Measurements from ENCODE around the gene WDR26.

DNA sequence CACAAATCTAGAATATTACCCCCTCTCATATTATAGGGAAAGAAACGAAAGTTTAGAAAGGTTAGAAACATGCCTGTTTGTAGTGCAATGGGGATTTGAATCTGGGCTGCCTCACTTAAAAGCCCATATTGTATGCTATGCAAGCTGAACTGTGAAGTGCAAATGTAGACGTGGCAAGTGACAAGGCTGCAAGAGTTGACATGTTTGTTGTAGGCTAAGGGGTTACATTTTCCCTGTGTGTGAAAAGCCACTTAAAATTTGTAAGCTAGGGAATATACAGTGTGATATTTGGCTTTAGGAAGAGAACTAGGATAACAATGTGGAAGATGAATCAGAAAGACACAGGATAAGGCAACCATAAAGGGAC, 29.0 kb downstream of the WDR26 start:
- TF ChIP-seq, protein P1, sequence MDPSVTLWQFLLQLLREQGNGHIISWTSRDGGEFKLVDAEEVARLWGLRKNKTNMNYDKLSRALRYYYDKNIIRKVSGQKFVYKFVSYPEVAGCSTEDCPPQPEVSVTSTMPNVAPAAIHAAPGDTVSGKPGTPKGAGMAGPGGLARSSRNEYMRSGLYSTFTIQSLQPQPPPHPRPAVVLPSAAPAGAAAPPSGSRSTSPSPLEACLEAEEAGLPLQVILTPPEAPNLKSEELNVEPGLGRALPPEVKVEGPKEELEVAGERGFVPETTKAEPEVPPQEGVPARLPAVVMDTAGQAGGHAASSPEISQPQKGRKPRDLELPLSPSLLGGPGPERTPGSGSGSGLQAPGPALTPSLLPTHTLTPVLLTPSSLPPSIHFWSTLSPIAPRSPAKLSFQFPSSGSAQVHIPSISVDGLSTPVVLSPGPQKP (IDR thresholded peaks at IDR 0.05; ENCODE audit: borderline replicate concordance, low read depth, low read length), result no peak
- TF ChIP-seq SMC3 (IDR thresholded peaks at IDR 0.05; ENCODE audit: low read depth, low read length) (no peak), POLR2A (IDR thresholded peaks at IDR 0.05; ENCODE audit: low read depth, low read length) (no peak), NFE2L2 (IDR thresholded peaks at IDR 0.05; ENCODE audit: low read depth, low read length) (no peak), RAD21 (IDR thresholded peaks at IDR 0.05; ENCODE audit: low read length) (no peak), CEBPB (IDR thresholded peaks at IDR 0.05; ENCODE audit: low read depth, low read length) (no peak)
- TF ChIP-seq, protein P2, sequence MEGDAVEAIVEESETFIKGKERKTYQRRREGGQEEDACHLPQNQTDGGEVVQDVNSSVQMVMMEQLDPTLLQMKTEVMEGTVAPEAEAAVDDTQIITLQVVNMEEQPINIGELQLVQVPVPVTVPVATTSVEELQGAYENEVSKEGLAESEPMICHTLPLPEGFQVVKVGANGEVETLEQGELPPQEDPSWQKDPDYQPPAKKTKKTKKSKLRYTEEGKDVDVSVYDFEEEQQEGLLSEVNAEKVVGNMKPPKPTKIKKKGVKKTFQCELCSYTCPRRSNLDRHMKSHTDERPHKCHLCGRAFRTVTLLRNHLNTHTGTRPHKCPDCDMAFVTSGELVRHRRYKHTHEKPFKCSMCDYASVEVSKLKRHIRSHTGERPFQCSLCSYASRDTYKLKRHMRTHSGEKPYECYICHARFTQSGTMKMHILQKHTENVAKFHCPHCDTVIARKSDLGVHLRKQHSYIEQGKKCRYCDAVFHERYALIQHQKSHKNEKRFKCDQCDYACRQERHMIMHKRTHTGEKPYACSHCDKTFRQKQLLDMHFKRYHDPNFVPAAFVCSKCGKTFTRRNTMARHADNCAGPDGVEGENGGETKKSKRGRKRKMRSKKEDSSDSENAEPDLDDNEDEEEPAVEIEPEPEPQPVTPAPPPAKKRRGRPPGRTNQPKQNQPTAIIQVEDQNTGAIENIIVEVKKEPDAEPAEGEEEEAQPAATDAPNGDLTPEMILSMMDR (conservative IDR thresholded peaks at IDR 0.05; ENCODE audit: low read depth, low read length), result no peak
